Neuronal stem cell (in vitro differentiated cells): ENCODE data around the gene ADAMTSL5.

Experiments
- DNase-seq: peaks from one replicate; pipeline ENCODE4 v3.0.0-alpha.2; 2013; ENCODE audit warnings: low spot score
- H2AFZ ChIP-seq: one replicate; pipeline ENCODE4 v1.6.1; 2013; ENCODE audit warnings: mild to moderate bottlenecking, low read length, inconsistent platforms
- H2AK5ac ChIP-seq: 2 replicates; pipeline ENCODE4 v1.6.1; 2013; ENCODE audit warnings: low read depth, mild to moderate bottlenecking, inconsistent platforms, low read length, moderate library complexity, mixed read lengths
- H2BK120ac ChIP-seq: 2 replicates; pipeline ENCODE4 v1.6.1; 2013; ENCODE audit warnings: low read depth, mild to moderate bottlenecking, inconsistent platforms, low read length, moderate library complexity, mixed read lengths
- H2BK12ac ChIP-seq: one replicate; pipeline ENCODE4 v1.6.1; 2013; ENCODE audit warnings: low read length, inconsistent platforms
- H2BK15ac ChIP-seq: 2 replicates; pipeline ENCODE4 v1.6.1; 2013; ENCODE audit warnings: mild to moderate bottlenecking, low read length, inconsistent platforms, mixed read lengths
- H2BK5ac ChIP-seq: one replicate; pipeline ENCODE4 v1.6.1; 2013; ENCODE audit warnings: inconsistent platforms, mild to moderate bottlenecking, low read length, moderate library complexity
- H3K14ac ChIP-seq: one replicate; pipeline ENCODE4 v1.6.1; 2013; ENCODE audit warnings: low read length, inconsistent platforms
- H3K18ac ChIP-seq: 2 replicates; pipeline ENCODE4 v1.6.1; 2013; ENCODE audit warnings: low read length, inconsistent platforms
- H3K23ac ChIP-seq: 2 replicates; pipeline ENCODE4 v1.6.1; 2013; ENCODE audit warnings: low read depth, mild to moderate bottlenecking, mixed read lengths, low read length, inconsistent platforms; ENCODE audit not compliant: poor library complexity
- H3K27ac ChIP-seq: replicated peaks from 3 replicates; pipeline ENCODE4 v1.5.1; 2013; ENCODE audit warnings: low read length, inconsistent platforms
- H3K27me3 ChIP-seq, 3 experiments: 2 replicates each; pipeline ENCODE4 v1.6.1; 2013; ENCODE audit warnings: low read length in 3 of 3, mild to moderate bottlenecking in 2 of 3, inconsistent platforms in 1 of 3, low read depth in 1 of 3, mixed read lengths in 1 of 3, moderate library complexity in 1 of 3; ENCODE audit not compliant: control insufficient read depth in 3 of 3, insufficient read depth in 3 of 3
- H3K36me3 ChIP-seq, 2 donors: replicated peaks in 1 of 2; 2 replicates each; pipeline ENCODE4 v1.6.1; 2013; ENCODE audit warnings: low read length in 2 of 2; ENCODE audit not compliant: control insufficient read depth in 2 of 2, insufficient read depth in 2 of 2
- H3K4ac ChIP-seq: 2 replicates; pipeline ENCODE4 v1.6.1; 2013; ENCODE audit warnings: inconsistent platforms, mild to moderate bottlenecking, low read length, moderate library complexity
- H3K4me1 ChIP-seq, 2 donors: 1 replicate in 1 of 2; 2 replicates in 1 of 2; pipeline ENCODE4 v1.6.1; 2013; ENCODE audit warnings: low read length in 2 of 2, low read depth in 1 of 2; ENCODE audit not compliant: control insufficient read depth in 2 of 2, insufficient read depth in 1 of 2
- H3K4me2 ChIP-seq: one replicate; pipeline ENCODE4 v1.6.1; 2013; ENCODE audit warnings: mild to moderate bottlenecking, low read length, inconsistent platforms; ENCODE audit not compliant: insufficient read depth, poor library complexity, severe bottlenecking
- H3K4me3 ChIP-seq, 2 donors: 2 replicates each; pipeline ENCODE4 v1.5.1; 2013; ENCODE audit warnings: low read length in 2 of 2, mild to moderate bottlenecking in 2 of 2, inconsistent platforms in 1 of 2, moderate library complexity in 1 of 2
- H3K79me1 ChIP-seq: one replicate; pipeline ENCODE4 v1.6.1; 2013; ENCODE audit warnings: low read depth, mild to moderate bottlenecking, inconsistent platforms, low read length, moderate library complexity
- H3K9ac ChIP-seq: one replicate; pipeline ENCODE4 v1.6.1; 2013; ENCODE audit warnings: mild to moderate bottlenecking, low read depth, low read length, inconsistent platforms; ENCODE audit not compliant: poor library complexity
- H3K9me3 ChIP-seq, 2 donors: replicated peaks in 1 of 2; 2 replicates each; pipeline versions ENCODE3 to v1.6.1; 2013; ENCODE audit warnings: low read length in 2 of 2, mild to moderate bottlenecking in 2 of 2, inconsistent platforms in 1 of 2, low read depth in 1 of 2, mixed read lengths in 1 of 2, moderate library complexity in 1 of 2; ENCODE audit not compliant: control insufficient read depth in 2 of 2, insufficient read depth in 1 of 2
- H4K8ac ChIP-seq: one replicate; pipeline ENCODE4 v1.6.1; 2013; ENCODE audit warnings: low read depth, mild to moderate bottlenecking, inconsistent platforms, low read length, moderate library complexity
- H4K91ac ChIP-seq: one replicate; pipeline ENCODE4 v1.6.1; 2013; ENCODE audit warnings: low read length, low read depth, mild to moderate bottlenecking, inconsistent platforms; ENCODE audit not compliant: poor library complexity
- WGBS, 2 donors: extraction: QIAGEN DNeasy Blood & Tissue Kit; methylation state at CpG; one replicate each; pipeline ENCODE4 v1.1.7; 2013; ENCODE audit warnings: missing lambda C conversion rate in 2 of 2, mixed read lengths in 1 of 2; ENCODE audit not compliant: insufficient read length in 2 of 2, insufficient replicate concordance in 1 of 2; ENCODE audit errors: extremely low coverage in 2 of 2; 5-methylcytosine and 5-hydroxymethylcytosine counted together

Gene ADAMTSL5

GRCh38 chr19:1492474-1493006 is 20.3 kb downstream of the ADAMTSL5 start:
- Histone ChIP-seq H3K27ac (no peak overlapping the region), H2AK5ac (peak overlapping the region; percentile 54), H3K27me3 (peaks cover 3 to 18% (median 14%) of the 10 kb centered on the region in 3 experiments), H2BK12ac (no peak overlapping the region), H2AFZ (no peak overlapping the region), H3K23ac (no peak overlapping the region), H2BK5ac (no peak overlapping the region), H2BK120ac (no peak overlapping the region), H3K4ac (no peak overlapping the region), H3K9ac (no peak overlapping the region), H3K14ac (no peak overlapping the region), H2BK15ac (no peak overlapping the region), H3K79me1 (peaks cover 2% of the 10 kb centered on the region), H4K91ac (no peak overlapping the region), H3K4me2 (no peak overlapping the region), H3K9me3 (no peaks in the 10 kb centered on the region), H3K18ac (no peak overlapping the region), H3K4me1 (peaks cover 19 to 23% of the 10 kb centered on the region in 2 donors), H3K4me3 (no peak overlapping the region), H4K8ac (no peak overlapping the region), H3K36me3 (no peaks in the 10 kb centered on the region)
- no peak for DNase-seq
- WGBS, 2 donors, result no CpG with 5 or more reads among the region's 10 CpGs

GRCh38 chr19:1491849-1492170 is 21.0 kb downstream of the ADAMTSL5 start:
- H2AK5ac ChIP-seq, result peak overlapping the region; percentile 94
- no CpG with 5 or more reads among the region's 12 CpGs for WGBS, 2 donors

GRCh38 chr19:1491114-1491848 is 21.5 kb downstream of the ADAMTSL5 start, which contains the start of gene REEP6:
TSS of gene REEP6 (plus strand) at chr19:1491181. CDS start at chr19:1491270, 89 bp downstream.
- Histone ChIP-seq H3K9ac (peak within 1 kb of the TSS; percentile 91), H2BK5ac (peak within 1 kb of the TSS; percentile 82), H3K23ac (peak within 1 kb of the TSS; percentile 100), H3K4ac (peak within 1 kb of the TSS; percentile 23), H3K4me2 (peak within 1 kb of the TSS; percentile 100), H4K91ac (peak within 1 kb of the TSS; percentile 43), H3K27ac (peak within 1 kb of the TSS; percentile 76), H3K18ac (peak within 1 kb of the TSS; percentile 99), H3K4me3 (peak within 1 kb of the TSS; percentile 73 to 83), H4K8ac (no peak within 1 kb of the TSS), H2BK15ac (peak within 1 kb of the TSS; percentile 100), H2AFZ (peak within 1 kb of the TSS; percentile 96), H3K4me1 (peaks cover 15 to 23% of the 10 kb centered on the region in 2 donors), H3K14ac (peak within 1 kb of the TSS; percentile 98), H2BK120ac (peak within 1 kb of the TSS; percentile 67), H3K36me3 (no peaks in the 10 kb centered on the region), H3K79me1 (peaks cover 2% of the 10 kb centered on the region), H3K9me3 (no peaks in the 10 kb centered on the region), H3K27me3 (peaks cover 3 to 18% (median 14%) of the 10 kb centered on the region in 3 experiments), H2AK5ac (peak within 1 kb of the TSS; percentile 94), H2BK12ac (peak within 1 kb of the TSS; percentile 84)
- no CpG with 5 or more reads among the region's 73 CpGs for WGBS, 2 donors
- DNase-seq, result no peak

More at GRCh38 chr19:1491849-1492170, 21.0 kb downstream of the ADAMTSL5 start:
- H3K9me3 ChIP-seq, result no peaks in the 10 kb centered on the region
- H3K4ac ChIP-seq, result no peak overlapping the region
- peak overlapping the region; percentile 100 for H3K23ac ChIP-seq
- H3K14ac ChIP-seq, result no peak overlapping the region
- peak overlapping the region; percentile 84 for H2BK12ac ChIP-seq
- H3K4me2 ChIP-seq, result peak overlapping the region; percentile 100
- H3K18ac ChIP-seq, result peak overlapping the region; percentile 99
- H3K27me3 ChIP-seq, result peaks cover 3 to 18% (median 14%) of the 10 kb centered on the region in 3 experiments
- no peaks in the 10 kb centered on the region for H3K36me3 ChIP-seq
- H3K79me1 ChIP-seq, result peaks cover 2% of the 10 kb centered on the region
- no peak overlapping the region for H3K27ac ChIP-seq
- no peak for DNase-seq
- no peak overlapping the region for H4K91ac ChIP-seq
- H3K4me1 ChIP-seq, result peaks cover 18 to 23% of the 10 kb centered on the region in 2 donors
- H3K4me3 ChIP-seq, result peak overlapping the region; percentile 73 to 83
- peak overlapping the region; percentile 82 for H2BK5ac ChIP-seq
- no peak overlapping the region for H4K8ac ChIP-seq
- peak overlapping the region; percentile 95 for H2AFZ ChIP-seq
- peak overlapping the region; percentile 100 for H2BK15ac ChIP-seq
- peak overlapping the region; percentile 67 for H2BK120ac ChIP-seq
- H3K9ac ChIP-seq, result no peak overlapping the region
